Measurements from ENCODE around the gene MS4A6E. TPM values are rescaled to one million over a fixed set of nuclear protein-coding genes. Genes with fewer than 3 reads are reported as not detected.

MS4A6E gene
- total RNA-seq, 4 donors from 2014 or later: not detected

DNA sequence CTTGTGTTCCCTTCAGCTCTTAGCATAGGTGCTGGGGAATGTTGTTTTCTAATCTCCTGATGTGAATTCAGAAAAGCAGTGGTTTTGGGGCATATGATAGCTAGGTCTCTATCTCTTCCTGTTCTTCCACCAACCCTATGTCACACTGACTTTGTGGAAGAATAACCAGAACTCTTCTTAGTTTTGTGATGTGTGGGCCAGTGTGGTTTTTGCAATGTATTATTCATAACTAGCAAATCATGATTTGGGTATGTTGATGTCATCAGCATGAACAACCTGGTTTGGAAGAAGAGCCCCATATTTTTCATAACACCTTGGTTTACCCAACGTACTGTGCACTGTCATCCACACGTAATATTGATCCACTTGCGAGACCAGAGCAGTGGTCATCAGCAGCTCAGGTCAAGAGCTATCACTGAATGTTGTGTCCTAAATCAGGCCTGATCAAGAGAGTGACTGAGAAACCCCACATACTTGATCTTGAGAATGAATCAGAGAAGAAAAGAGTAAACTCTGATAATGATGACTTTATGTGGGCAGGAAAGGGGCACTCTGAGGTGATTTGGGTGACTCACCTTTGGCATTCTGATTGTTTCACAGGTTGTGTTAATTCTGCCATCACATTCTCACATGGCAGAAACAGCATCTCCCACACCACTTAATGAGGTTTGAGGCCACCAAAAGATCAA is 19.4 kb upstream of the MS4A6E start:
- no peak for ATAC-seq
- no peaks in the 10 kb centered on the region for H3K9me3 ChIP-seq
- no peak overlapping the region for H3K4me3 ChIP-seq
- H3K27ac ChIP-seq: no peak overlapping the region
- H3K27me3 ChIP-seq: no peaks in the 10 kb centered on the region
- H3K36me3 ChIP-seq: no peaks in the 10 kb centered on the region
- no peaks in the 10 kb centered on the region for H3K4me1 ChIP-seq
- TF ChIP-seq POLR2A (IDR thresholded peaks at IDR 0.05) (no peak), EP300 (IDR thresholded peaks at IDR 0.05) (no peak), POLR2AphosphoS5 (IDR thresholded peaks at IDR 0.05) (no peak)
- TF ChIP-seq, protein P1, sequence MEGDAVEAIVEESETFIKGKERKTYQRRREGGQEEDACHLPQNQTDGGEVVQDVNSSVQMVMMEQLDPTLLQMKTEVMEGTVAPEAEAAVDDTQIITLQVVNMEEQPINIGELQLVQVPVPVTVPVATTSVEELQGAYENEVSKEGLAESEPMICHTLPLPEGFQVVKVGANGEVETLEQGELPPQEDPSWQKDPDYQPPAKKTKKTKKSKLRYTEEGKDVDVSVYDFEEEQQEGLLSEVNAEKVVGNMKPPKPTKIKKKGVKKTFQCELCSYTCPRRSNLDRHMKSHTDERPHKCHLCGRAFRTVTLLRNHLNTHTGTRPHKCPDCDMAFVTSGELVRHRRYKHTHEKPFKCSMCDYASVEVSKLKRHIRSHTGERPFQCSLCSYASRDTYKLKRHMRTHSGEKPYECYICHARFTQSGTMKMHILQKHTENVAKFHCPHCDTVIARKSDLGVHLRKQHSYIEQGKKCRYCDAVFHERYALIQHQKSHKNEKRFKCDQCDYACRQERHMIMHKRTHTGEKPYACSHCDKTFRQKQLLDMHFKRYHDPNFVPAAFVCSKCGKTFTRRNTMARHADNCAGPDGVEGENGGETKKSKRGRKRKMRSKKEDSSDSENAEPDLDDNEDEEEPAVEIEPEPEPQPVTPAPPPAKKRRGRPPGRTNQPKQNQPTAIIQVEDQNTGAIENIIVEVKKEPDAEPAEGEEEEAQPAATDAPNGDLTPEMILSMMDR (IDR thresholded peaks at IDR 0.05): no peak
- 70 to 80% methylated on average over 2 of the region's 3 CpGs for WGBS, 2 donors (ENCODE audit: low coverage in 1 of 2)

DNA sequence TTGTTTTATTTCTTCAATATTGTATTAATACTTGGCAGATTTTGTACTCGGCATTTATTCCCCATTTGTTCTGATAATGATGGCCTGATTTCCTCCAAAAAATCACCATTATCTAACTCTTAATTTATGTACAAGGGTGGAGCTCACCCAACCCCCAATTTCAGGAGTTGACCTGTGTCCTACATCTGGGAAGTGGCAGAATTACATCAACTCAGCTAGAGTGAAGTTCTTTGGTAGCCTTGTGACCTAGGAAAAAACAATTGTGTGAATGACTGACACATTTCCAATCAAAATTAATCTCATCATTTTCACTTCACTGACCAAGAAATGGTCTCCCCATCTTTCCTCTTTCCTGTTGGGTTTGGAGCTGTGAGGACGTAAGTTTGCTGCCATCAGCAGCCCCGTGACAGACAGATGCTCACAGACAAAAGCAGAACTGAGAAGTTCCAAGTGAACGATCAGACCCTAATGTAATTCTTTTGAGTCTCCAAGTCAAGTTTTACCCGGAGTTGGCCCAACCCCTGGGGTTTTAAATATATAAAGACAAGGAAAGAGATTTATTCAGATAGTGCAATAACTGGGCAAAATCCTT is 16.6 kb upstream of the MS4A6E start:
- peak; percentile 31 for ATAC-seq
- H3K27me3 ChIP-seq: no peaks in the 10 kb centered on the region
- H3K4me3 ChIP-seq: no peak overlapping the region
- no peaks in the 10 kb centered on the region for H3K4me1 ChIP-seq
- TF ChIP-seq POLR2A (IDR thresholded peaks at IDR 0.05) (no peak), EP300 (IDR thresholded peaks at IDR 0.05) (no peak), POLR2AphosphoS5 (IDR thresholded peaks at IDR 0.05) (no peak)
- TF ChIP-seq, protein P1 (IDR thresholded peaks at IDR 0.05): no peak
- H3K36me3 ChIP-seq: no peaks in the 10 kb centered on the region
- 62 to 70% methylated on average over 2 to 4 of the region's 5 CpGs for WGBS, 2 donors (ENCODE audit: low coverage in 1 of 2)
- H3K9me3 ChIP-seq: no peaks in the 10 kb centered on the region
- H3K27ac ChIP-seq: no peak overlapping the region

DNA sequence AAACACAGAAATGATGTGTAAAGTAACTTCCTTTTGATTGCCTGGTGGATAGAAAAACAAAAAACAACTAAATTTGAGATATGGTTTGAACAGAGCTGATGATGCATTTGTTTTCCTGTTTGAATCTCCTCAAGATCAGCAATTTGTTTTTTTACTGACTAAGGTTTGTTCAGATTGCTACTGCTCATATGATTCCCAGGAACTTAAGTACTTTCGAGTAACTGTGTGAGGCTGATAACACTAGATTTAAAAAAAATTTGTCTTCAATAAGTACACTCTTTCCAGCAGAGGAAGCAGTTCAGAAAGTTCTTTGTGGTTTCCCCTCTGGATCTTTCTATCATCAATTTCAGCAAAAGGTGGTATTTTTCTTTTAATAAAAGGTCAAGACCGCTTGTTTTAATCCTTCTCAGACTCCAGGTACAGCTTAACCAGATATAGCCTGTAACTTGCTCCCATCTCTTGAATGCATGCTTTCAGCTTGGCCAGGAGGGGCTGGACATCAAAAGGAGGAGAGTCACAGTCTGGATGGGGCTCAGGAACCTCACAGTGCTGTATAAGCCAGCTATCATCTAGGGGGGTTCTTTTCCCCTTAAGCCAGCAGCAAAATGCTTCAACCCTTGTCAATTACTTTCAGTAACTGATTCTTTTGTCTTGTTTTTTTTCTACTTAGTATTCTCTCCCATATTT is 12.3 kb upstream of the MS4A6E start:
- Histone ChIP-seq H3K4me3 (no peak overlapping the region), H3K27ac (no peak overlapping the region), H3K4me1 (no peaks in the 10 kb centered on the region), H3K27me3 (no peaks in the 10 kb centered on the region), H3K36me3 (no peaks in the 10 kb centered on the region), H3K9me3 (peaks cover 0 to 13% (median 0%) of the 10 kb centered on the region in 3 donors)
- ATAC-seq: no peak
- 17 to 44% methylated on average over 2 of the region's 2 CpGs for WGBS, 2 donors (ENCODE audit: low coverage in 1 of 2)
- TF ChIP-seq POLR2AphosphoS5 (IDR thresholded peaks at IDR 0.05): no peak
- TF ChIP-seq POLR2A (IDR thresholded peaks at IDR 0.05): no peak
- TF ChIP-seq, protein P1 (IDR thresholded peaks at IDR 0.05): no peak
- TF ChIP-seq EP300 (IDR thresholded peaks at IDR 0.05): no peak

DNA sequence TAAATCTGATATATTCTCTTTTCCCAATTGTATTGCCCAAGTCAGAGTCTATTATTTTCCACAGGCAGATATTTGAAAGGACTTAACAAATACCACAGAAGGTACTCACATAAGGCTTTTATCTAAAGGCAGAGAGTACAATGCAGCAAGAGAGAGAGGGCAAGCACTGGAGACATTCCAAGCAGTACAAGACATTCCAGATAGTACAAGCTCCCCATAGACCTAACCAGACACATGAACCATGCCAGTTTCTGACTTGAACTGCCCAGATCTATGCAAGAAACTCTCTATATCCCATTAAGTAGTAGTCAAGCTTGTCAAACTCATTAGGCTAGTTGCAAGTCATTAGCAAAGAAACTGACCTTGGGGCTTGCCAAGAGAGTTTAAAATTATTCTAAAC is 11.2 kb upstream of the MS4A6E start:
- Histone ChIP-seq H3K4me1 (no peaks in the 10 kb centered on the region), H3K9me3 (peaks cover 0 to 24% (median 0%) of the 10 kb centered on the region in 3 donors), H3K27ac (no peak overlapping the region), H3K27me3 (no peaks in the 10 kb centered on the region), H3K4me3 (no peak overlapping the region), H3K36me3 (no peaks in the 10 kb centered on the region)
- ATAC-seq: no peak
- TF ChIP-seq, protein P1 (IDR thresholded peaks at IDR 0.05): no peak
- TF ChIP-seq EP300 (IDR thresholded peaks at IDR 0.05): no peak
